Smooth muscle cell of the brain vasculature (primary cell): ENCODE measurements around the gene CAST.

Experiments
- DNase-seq: peaks from one replicate; pipeline ENCODE4 v3.0.0-alpha.2; 2012; ENCODE audit warnings: low read depth, low spot score

The CAST gene

GRCh38 chr5:96645091-96645490 is 17.1 kb upstream of the CAST start:
- no peak for DNase-seq

DNA sequence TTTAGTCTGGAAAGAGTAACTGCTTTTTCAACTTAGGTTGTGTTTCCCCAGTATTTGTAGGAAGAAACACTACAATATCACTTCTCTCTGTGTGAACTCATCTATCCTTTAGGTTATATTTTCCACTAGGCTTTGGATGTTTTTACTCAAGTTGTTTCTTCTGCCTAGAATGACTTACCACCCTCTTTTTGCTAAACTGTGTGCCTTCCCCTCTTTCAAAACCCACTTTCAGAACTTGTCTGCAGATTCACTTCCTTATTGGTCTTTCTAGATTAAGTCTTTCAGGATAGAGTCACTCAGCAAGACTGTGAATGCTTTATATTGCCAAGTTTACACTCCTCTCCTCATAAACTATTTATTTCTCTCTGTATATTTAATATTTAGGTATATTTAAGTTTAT is 14.2 kb upstream of the CAST start:
- DNase-seq: no peak

DNA sequence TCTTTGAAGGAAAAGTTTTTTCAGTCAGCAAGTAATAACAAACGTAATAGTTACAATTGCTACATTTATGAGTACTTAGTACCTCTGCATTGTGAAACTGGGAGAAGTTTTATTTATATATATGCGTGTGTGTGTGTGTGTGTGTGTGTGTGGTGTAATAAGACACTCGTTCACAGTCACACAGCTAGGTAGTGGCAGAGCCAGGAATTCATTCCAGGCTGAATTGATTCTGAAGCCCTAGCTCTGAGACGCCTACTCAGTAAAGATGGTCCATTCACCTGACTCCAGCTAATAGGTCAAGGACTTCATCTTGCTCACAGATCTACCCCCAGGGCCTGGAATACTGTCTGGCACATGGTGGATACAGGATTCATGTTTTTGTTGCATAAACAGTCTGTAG is 13.6 kb upstream of the CAST start:
- DNase-seq: no peak

GRCh38 chr5:96649251-96649662 is 12.9 kb upstream of the CAST start:
- no peak for DNase-seq

GRCh38 chr5:96649681-96650540 is 12.3 kb upstream of the CAST start:
- no peak for DNase-seq

GRCh38 chr5:96651047-96651446 is 11.1 kb upstream of the CAST start:
- no peak for DNase-seq

GRCh38 chr5:96651948-96652753 is 10.0 kb upstream of the CAST start:
- no peak for DNase-seq

DNA sequence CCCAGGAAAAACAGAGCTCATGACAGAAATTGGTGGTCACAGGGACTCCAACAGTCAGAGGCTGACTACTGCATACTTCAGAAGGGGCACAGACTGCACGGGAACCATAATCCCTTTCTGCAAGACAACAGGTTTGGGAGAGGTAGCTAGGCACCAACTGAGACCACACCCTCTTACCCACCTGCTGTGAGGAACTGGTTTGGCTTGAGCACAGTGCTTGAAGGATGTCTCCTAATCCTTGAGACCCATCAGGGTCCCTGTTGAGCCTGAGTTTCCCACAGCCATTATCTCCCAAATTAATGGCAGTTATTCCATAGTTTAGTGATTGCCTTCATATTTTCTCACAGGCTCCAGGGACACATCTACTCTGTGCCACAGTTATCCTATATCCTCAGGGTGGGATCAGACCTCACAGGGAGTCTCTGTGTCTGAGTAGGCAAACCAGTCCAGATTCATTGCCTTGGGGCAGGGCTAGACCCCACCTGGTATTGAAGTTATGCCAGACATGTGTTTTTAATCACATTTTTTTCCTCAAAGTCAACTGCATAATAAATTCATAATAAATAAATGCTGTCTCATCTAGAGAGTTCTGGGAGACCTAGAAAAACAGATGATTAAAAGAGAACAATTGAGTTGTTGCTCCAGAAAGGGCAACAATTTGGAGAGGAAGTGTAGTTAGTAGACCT is 9.3 kb upstream of the CAST start:
- DNase-seq: no peak

GRCh38 chr5:96654209-96654608 is 8.0 kb upstream of the CAST start:
- no peak for DNase-seq

DNA sequence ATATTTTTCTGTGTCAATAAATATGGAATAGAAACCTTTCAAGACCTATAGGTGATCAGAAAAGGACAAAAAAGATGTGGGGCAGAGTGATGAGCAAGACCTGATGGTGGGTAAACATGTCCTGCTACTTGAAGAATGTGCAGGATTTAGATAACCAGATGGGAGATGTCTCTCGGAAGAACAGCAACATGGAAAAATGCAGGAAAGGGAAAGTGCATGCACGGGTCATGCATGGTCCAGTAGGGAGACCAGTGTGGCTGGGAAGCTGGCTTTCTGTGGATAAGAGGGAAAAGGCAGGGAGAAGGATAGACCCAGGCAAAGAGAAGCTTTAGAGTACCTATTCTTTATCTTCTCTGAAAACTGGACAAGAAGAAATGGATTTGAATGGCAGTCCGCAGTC is 7.1 kb upstream of the CAST start:
- no peak for DNase-seq

DNA sequence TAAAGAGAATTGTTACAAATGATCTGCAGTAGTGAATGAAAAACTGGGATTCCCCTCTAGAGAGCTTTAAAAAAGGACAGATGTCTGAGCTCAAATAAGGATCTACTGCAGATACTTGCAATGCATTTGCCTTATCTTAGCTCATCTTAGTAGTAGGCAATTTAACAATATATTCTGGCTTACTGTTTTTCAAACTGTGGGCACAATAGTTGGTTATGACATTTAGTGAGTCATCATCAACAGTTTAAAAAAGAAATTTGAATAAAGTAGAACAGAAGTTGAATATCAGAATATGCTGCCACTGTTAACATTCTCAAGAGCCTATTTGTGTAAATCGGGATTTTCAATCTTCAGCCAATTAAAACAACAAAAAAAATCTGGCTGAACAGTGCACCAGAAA is 6.7 kb upstream of the CAST start:
- no peak for DNase-seq

GRCh38 chr5:96657068-96657467 is 5.1 kb upstream of the CAST start:
- DNase-seq: no peak

DNA sequence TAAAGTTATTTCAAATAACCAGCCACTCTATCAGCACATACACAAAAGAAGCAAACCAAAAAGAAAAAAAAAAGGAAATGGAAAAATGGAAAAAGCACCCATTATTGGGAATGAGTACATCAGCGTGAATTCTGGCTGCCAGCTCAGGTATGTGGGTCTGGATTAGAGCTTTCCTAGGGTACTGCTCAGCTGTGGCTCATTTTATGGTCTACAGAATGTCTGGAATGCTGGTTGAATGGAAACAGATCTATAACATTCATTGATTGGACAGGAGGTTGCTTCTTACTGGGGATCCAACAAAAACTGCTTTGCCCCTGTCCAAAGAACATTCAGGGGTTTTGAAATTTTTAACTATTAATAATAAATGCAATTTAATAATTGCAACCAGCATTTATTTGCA is 3.9 kb upstream of the CAST start:
- no peak for DNase-seq

GRCh38 chr5:96659170-96659569 is 3.0 kb upstream of the CAST start:
- no peak for DNase-seq

- DNase-seq: no peak
Measured at GRCh38 chr5:96660971-96661854, 963 bp upstream of the CAST start.

- no peak for DNase-seq
Measured at GRCh38 chr5:96662725-96663518, 746 bp downstream of the CAST start.

DNA sequence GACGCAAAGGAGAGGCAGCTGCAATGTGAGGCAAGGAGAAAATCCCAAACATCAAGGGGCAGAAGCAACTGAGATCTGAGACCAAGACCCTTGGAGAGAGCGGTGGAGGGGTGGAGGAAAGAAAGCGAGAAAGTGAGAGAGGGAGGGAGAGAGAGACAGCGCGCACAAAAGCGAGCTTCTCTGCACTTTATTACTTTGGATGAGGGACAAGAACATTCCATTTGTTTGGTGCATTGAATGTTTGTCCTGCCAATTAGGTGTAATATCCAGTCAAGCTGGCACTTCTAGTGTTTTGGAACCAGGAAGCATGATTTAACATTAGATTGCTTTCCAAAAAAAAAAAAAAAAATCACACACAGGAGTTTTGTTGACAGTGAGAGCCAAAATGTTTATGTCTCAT is 1.4 kb downstream of the CAST start:
- no peak for DNase-seq

GRCh38 chr5:96664669-96665068 is 2.5 kb downstream of the CAST start:
- no peak for DNase-seq

DNA sequence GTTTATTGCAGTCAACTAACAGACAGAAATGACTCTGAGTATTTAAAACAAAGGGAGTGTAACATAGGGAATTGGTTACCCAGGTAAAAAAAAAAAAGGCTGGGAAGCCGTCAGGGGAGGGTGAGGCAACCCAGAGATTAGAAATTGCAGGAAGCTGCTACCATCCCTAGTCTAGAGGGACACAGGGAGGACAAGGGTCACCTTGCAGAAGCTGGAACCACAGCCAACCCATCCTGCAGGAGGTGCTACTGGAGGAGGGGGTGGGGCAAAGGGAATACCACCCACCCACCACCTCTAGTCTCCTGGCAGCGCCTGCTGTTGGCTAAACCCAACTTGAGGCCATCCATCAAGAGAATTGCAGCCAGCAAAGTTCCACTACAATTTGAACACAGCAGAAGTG is 6.5 kb downstream of the CAST start:
- DNase-seq: no peak

DNA sequence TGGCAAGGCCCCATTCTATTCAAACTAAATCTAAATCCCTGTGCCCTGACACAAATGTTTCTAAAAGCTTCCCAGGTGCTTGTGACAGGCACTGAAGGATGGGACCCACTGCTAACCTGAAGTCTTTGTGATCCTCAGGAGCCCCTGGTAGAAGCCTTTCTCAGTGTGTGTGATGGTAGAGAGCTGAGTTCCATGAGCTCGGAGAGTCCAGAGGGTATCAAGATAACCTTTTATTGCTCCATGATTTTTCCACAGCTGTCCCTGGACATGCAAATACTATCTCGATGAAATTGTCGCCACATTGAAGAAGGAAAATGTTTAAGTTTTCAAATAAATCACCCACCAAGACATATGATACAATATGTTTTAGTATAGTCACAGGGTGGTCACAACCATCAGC is 7.7 kb downstream of the CAST start:
- DNase-seq: no peak

GRCh38 chr5:96671441-96671840 is 9.3 kb downstream of the CAST start:
- no peak for DNase-seq
